Cerebellar nuclear complex (tissue), 1 donor: ENCODE data around the gene MEIOSIN.
"Not testable (repeated sequence)": the region's sequence is repeated elsewhere in the genome, so short reads cannot be mapped to it uniquely, and the experiment has no call there.

ENCODE experiments used
- DNase-seq, 2 experiments: peaks; one replicate each; lab custom pipeline; 2025; lab: John Stamatoyannopoulos, UW

Gene MEIOSIN

GRCh38 chr19:45780448-45781213 is 47.4 kb downstream of the MEIOSIN start:
- DNase-seq: no peak

DNA sequence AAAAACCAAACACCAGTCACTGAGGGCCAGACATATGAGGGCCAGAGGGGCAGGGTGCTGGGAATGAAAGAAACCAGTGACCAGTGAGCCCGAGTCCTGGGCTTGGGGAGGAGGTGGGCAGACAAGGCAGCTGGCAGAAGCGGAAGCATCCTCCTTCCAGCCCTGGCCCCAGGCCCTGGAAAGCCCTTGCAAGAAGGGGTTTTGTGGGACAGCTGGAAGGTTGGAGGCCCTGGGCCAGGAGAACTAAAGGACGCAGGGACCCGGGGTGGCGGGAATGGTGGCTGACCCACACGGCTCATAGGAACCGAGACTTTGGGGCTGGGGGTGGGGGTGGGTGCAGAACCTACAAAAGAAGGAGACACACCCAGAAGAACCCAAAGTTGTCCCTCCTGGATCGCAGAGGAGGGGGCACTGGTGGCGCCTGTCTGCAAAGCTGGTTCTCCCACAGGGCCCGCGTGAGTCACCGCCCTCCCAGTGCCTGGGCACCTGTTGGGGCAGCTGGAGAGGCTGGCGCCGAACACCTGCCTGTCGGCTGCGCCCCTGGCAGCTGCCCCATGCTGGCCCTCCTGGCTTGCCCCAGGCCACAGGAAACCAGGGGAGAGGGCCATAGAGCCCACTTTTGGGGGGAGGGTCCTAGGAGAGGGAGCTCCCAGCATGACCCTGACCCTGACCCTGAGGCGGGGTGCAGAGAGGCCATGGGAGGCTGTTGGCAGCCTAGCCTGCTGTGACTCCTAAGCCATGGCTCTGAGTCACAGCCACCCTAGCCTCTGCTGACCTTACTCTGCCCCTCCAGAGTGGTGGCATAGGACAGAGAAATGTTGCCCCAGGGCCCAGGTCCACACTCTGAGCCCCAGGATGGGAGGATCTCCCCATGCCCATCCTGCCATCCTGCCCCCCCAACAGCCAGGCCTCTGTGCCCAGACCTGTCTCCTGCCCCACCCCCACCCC is 48.2 kb downstream of the MEIOSIN start:
- no peak for DNase-seq

GRCh38 chr19:45782162-45782691 is 49.0 kb downstream of the MEIOSIN start, which contains the start of gene DMPK:
Gene DMPK (minus strand): TSS chr19:45782490. CDS start chr19:45782352, 138 bp downstream.
- no peak for DNase-seq

GRCh38 chr19:45782820-45783785 is 49.9 kb downstream of the MEIOSIN start:
- no peak for DNase-seq

DNA sequence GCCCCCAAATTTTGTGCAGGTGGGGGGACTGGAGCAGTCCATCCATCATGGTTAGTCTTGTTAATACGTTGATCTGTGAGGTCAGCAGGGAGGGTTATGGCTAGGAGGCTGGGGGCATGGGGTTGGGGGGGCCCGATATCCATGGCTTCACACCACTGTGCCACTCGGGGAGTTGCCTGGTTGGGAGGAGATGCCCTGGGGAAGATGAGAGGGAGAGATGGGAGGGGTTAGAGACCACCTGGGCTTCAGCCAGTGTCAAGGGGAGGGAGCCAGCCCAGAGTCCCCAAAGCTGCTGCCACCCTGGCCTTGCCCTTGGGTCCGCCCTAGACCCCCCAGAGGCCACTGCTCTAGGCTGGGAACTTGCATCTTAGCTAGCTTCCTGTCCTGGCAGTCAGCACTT is 50.9 kb downstream of the MEIOSIN start:
- no peak for DNase-seq

DNA sequence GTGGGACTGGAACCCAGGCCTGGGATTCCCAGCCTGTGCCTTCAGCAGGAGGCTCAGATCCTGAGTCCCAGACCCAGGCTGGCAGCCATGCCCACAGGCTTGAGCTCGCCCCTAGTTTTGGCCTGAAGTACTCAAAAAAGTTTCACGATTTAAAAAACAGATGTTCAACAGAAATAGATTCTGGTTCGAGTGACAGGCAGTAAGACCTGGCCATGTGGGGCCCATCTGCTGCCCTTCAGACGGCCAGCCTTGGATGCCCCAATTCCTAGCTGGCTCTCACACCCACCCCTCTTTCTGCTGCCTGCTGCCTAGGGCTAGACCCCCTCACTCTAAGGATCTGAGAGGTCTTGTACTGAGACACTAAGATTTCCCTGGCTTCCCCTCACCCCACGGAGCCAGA is 51.9 kb downstream of the MEIOSIN start:
- DNase-seq: no peak

- DNase-seq: no peak
Measured at GRCh38 chr19:45785781-45786532, 52.7 kb downstream of the MEIOSIN start.

GRCh38 chr19:45786533-45786894 is 53.3 kb downstream of the MEIOSIN start:
- no peak for DNase-seq

DNA sequence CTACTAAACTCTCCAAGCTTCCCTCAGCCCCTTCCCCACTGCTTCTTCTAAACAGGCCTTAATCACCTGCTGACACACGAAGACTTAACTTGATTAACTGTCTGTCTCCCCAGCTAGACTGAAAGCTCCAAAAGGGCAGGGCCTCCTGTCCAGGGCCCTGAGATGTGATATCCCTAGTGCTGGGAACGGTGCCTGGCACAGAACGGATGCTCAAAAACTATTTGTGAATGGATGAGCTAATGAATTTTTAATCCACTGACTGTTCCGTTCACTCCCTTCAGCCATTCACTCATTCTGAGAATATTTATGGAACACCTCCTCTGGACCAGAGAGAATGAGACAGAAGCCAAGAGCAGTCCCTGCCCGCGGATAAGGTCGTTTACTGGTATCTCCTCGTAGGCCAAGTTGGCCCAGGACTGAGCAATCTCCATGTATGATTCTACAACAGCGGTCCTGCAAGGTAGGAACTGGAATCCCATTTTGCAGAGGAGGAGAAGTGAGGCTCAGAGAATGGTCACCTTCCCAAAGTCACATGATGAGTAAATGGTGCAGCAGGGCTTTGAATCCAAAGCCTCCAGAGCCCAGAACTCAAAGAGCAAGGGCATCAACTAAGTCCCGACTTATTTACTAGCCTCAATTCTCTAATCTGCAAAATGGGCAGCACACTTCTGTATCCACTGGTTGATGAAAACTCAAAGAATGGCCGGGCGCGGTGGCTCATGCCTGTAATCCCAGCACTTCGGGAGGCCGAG is 56.0 kb downstream of the MEIOSIN start:
- DNase-seq: no peak

DNA sequence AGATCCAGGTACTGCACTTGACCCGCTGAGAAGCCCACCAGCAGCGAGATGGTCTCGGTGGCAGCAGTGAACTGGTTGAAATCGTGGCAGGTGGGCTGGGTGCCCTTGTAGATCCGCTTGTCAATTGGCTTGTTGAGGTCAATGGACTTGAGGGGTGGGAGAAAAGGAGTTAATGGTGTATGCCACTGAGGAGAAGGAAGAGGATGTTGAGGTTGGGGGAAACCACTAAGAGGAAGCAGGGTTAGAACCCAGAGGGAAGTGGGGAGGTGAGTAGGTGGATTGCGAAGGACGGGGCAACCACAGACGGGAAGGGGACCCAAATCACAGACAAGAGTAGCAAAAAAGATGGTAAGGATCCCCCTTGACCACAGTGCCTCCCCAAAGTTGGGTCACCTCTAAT is 57.7 kb downstream of the MEIOSIN start:
- DNase-seq: no peak

DNA sequence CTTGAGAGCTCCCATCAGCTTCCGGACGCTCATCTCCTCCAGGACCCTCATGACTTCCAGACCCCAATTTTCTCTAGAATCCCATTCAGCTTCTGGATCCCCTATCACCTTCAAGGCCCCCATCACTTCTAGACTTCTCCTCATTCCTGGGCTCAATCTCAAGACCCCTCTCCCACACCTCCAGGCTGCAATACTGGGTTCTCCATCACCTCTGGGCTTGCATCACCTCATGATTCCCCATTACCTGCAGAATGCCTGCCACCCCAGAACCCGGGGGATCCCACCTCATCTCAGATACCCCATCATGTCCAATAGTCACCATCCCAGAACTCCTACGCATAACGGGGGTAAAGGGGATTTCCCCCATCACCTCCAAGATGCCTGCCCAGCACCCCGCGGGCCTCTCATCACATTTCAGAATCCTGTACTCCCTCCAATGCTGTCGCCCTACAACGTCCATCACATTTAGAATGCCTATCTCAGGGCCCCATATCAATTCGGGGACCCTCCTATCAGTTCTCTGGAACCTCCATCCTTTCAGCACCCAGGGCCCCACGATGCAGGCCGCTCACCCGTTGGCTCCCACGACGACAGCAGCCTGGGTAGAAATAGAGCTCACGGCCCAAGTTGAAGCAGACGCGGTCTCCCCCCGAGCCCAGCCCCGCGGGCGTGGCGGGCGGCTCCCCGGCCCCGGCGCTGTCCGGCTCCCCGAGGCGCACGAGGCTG is 58.7 kb downstream of the MEIOSIN start:
- DNase-seq: no peak

- peak; percentile 79 to 97 for DNase-seq
Measured at GRCh38 chr19:45792470-45793177, 59.4 kb downstream of the MEIOSIN start, which contains the start of gene DMWD. Gene DMWD (minus strand): TSS chr19:45792845. CDS start chr19:45792756, 89 bp downstream.

DNA sequence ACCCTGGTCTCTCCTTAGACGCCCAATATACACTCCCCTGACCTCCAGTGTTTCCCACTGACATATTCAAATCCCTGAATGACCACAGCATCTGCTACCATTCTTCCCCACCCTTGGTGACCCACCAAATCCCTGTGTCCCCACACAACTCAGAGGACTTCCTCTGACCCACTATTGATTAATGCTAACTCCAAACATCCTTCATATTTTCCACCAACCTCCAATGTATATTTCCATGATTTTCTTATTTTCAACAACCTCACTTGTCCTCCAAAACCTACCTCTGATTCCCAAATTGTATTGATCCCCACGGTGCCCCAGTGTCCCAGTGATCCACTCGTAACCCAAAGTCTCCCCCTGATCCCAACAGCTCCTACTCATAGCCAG is 59.9 kb downstream of the MEIOSIN start:
- DNase-seq: no peak

DNA sequence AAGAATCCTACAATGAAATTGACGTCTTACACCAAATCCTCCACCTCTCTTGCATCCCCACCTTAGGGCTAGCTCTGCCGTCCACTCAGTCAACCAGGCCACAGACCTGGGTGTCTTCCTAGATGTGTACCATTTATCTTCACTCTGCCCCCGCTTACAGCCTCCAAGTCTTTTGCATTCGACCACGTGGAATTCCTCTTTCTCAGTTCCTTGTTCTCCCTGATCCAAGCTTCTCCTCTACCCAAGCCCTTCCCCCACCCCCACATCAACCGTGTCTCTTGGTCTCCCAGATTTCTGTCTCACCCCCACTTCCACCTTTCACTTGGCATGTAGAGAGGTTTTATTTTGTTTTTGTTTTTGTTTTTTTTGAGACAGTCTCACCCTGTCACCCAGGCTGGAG is 60.6 kb downstream of the MEIOSIN start:
- no peak for DNase-seq

- no peak for DNase-seq
Measured at GRCh38 chr19:45794627-45795026, 61.4 kb downstream of the MEIOSIN start.

GRCh38 chr19:45798995-45799517 is 65.8 kb downstream of the MEIOSIN start:
- no peak for DNase-seq

GRCh38 chr19:45799541-45799940 is 66.3 kb downstream of the MEIOSIN start:
- DNase-seq: not testable (repeated sequence)

GRCh38 chr19:45800070-45800553 is 66.9 kb downstream of the MEIOSIN start:
- no peak for DNase-seq
